ENCODE data around the gene PPP6R1.
A peak's percentile ranks its signal among the peaks of the same experiment; 100 is the strongest.

PPP6R1 gene

GRCh38 chr19:55257461-55258420 lies 1.1 kb downstream of the PPP6R1 start:
- peak; percentile 52 for DNase-seq

DNA sequence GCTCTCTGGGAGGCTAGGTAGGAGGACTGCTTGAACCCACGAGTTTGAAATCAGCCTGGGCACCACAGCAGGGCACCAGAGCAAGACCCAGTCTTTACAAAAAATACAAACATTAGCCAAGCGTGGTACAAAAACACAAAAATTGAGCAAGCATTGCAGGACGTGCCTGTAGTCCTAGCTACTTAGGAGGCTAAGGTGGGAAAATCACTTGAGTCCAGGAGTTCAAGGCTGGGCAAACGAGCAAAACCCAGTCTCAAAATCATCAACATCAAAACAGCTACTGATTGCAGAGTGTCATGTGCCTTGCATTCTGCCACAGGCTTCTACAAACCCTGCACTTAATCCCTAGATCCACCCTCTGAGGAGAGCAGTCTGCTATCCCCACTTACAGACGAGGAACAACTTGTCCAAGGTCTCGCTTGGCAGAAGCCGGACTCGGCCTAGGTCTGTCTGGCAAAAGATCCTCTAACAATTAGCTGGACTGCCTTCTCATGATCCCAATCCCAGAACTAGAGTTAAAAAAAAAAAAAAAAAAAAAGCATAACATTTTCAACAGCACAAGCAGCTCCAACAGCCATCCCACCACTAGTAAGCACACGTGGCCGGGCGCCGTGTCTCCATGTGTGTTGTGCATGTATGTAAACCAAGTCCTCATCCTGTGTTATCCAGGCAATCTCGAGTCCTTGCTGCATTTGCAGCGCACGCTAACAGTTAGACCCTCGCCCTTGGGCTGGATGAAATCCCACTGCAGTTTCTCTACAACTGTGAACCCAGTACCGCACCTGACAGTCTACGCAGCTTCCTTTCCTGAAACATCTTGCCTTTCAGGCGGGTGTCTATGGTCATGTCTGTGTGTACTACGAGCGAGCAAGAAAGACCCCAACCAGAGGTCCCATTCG lies 2.0 kb downstream of the PPP6R1 start:
- peak; percentile 52 for DNase-seq

DNA sequence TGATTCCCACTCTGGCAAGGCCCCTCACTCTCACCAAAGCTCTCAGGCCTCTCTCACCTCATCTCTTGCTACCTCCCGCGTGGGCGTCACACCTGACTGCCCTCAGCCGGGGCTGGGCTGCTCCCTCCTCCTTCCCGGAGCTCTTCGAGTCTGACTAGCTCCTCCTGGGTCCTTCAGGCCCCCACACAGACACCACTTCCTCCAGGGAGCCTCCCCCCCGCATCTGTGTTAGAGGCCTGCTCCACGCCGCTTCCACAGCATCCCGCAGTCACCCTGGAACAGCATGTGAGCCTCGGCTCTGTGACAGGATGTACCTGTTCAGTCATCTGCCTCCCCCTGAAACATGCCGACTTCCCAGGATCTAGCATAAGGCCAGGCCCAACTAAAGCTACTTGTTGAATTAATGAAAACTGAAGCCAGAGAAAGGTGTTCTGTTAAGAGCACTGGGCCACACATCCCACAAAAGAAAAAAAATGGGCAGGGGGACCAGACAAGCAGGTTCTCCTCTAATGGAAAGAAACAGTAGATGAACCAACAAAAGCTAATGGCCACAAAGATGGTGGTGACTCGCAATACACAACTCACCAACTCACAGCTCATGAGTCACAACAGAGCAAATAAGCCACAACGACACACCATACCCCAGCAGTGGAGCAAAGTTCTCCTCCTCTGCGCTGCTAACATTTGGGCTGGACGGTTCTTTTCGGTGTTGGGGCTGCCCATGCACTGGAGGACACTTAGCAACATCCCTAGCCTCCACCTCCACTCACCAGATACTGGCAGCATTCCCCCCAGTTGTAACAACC lies 3.0 kb downstream of the PPP6R1 start:
- no peak for DNase-seq

GRCh38 chr19:55254625-55254977 lies 4.2 kb downstream of the PPP6R1 start:
- no peak for DNase-seq

- DNase-seq = no peak
These were observed 4.8 kb downstream of the PPP6R1 start for GRCh38 chr19:55253842-55254624.

GRCh38 chr19:55252760-55253663 lies 5.8 kb downstream of the PPP6R1 start:
- no peak for DNase-seq

GRCh38 chr19:55251341-55252081 lies 7.3 kb downstream of the PPP6R1 start:
- no peak for DNase-seq

- no peak for DNase-seq
These were observed 8.4 kb downstream of the PPP6R1 start for GRCh38 chr19:55250262-55251036.

DNA sequence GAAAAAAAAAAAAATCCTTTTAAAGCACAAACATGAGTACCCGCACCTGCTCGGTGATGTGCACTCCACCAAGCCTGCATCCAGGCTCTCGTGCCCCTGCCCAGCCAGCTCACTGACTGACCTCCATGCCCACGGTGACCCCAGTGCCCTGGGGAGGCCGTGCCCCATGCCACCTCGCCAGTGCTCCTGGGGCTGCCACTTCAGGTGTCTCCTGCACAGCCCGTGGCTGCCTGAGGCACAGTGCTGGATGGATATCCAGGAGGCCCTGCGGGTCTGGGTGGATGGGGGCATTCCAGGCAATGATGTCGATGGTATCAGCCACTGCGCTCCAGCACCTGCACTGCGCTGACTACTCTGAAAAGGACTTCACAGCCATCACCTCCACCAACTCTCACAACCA lies 9.0 kb downstream of the PPP6R1 start:
- DNase-seq = no peak

DNA sequence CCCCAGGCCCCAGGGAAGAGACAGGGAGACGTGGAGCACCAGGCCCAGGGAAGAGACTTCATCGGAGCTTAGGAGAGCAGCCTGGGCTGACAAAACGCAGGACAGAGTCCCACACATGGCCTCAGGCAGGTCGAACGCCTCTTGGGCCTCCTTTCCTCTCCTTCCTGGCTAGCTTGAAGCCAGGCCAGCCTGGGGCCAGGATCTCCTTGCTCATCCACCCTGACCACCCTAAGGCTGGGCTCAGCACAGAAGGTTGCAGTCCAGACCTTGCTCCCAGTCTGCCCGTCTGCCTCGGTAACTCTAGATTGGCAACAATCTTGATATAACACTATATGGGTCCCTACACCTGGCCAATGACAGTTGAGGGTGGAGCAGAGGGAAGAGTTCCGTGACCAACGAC lies 10.1 kb downstream of the PPP6R1 start:
- DNase-seq = no peak

DNA sequence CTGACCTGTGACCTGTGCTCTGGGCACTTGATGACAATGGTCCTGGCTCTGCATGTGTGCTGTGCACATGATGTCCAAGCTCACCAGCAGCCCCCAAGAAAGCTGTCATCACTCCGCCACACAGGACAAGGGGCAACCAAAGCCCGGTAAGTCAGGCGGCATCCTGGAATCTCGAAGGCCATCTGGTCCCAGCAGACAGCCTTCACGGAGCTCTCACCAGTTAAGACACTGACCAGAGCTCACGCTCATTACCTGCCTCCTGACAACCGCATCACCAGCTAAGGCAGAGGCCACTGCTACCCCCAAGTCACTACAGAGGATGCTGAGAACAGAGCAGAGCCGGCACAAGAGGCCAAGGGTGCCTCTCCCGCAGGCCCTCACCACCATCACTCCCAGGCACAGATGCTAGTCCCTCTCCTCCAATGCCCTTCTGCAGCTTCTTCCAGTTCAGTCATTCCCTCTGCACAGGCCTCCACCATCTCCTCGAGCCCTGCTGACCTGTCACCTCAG lies 10.6 kb downstream of the PPP6R1 start:
- DNase-seq = no peak

DNA sequence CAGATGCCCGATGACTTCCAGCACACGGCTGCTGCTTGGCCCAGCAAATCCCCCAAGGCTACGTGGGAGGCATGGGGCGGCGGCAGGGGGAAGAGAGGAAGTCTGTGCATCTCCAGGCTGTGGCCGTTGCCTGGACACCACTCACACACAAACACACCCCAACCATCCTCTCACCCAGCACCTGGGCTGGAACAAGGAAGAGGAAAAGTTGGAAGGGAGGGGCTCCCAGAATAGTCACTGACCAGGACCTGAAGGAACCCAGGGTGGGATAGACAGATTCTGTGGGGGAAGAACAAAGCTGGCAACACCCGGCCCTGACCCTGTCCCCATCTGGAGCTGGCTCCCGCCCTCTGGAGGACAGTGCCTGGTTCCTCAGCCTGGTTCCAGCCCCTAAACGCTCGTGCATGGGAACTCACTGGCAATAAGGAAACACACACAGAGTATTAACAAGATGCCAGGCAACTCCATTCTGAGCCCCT lies 11.2 kb downstream of the PPP6R1 start:
- DNase-seq = no peak

- no peak for DNase-seq
These were observed 12.1 kb downstream of the PPP6R1 start for GRCh38 chr19:55246462-55247451.

DNA sequence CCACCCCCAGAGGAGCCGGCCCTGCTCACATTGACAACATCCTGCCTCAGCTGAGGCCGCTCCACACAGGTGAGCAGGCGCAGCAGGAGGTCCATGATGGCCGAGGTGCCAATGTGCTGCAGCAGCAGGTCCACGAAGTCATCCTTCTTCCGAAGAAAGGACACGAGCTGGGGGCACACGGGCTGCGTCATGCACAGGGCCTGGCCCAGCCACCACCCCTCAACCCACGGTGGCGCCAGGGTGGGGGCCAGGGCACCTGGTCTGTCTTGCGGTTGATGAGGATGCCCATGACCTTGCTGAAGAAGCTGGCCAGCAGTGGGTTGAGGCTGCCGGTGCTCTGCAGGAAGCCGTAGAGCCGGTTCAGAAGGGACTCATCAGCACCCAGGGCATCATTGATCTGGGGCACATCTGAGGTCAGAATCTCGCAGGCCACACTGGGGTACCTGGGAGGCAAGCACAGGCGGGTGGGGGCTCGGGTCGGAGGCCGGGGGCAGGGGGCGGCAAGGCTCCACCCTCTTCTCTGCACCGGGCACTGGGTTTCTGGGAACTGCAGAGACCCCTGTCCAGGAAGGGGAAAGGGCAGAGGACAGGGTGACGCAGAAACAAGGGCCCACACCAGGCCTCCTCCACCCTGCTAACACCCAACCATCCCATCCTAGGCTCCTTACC lies 13.4 kb downstream of the PPP6R1 start:
- no peak for DNase-seq

DNA sequence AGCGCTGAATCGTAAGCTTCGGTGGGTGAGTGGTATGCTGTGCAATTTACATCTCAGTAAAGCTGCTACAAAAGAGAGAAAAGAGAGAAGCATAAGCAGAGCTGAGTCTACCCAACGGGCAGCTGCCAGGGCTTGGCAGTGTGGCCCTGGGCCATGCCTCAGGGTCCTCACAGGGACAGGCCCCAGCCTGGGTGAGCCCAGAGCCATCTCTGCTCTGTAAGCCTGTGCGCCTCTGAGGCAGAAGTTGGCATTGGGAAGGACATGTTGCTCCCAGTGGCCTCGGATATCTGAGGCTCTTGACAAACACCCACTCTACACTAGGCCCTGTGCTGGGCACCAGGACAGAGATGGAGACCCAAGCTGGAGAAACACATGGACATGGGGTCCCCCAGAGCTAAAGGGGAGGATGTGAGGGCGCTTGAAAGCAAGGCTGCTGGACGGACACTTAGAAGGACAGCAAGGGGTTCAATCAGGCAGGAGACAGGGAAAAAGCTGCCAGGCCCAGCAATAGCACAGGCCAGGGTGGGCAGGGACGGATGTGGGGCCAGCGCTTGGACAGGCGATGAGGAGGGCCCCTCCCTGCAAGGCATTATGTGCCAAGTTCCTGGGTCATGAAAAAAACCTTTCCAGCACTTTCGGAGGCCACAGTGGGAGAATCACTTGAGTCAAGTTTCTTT lies 14.7 kb downstream of the PPP6R1 start:
- no peak for DNase-seq

- no peak for DNase-seq
These were observed 16.3 kb downstream of the PPP6R1 start for GRCh38 chr19:55242517-55242916.

Measured in OCI-M1 (cell line).